ENCODE results near the gene ZNF200.

- TF ChIP-seq, protein P1, sequence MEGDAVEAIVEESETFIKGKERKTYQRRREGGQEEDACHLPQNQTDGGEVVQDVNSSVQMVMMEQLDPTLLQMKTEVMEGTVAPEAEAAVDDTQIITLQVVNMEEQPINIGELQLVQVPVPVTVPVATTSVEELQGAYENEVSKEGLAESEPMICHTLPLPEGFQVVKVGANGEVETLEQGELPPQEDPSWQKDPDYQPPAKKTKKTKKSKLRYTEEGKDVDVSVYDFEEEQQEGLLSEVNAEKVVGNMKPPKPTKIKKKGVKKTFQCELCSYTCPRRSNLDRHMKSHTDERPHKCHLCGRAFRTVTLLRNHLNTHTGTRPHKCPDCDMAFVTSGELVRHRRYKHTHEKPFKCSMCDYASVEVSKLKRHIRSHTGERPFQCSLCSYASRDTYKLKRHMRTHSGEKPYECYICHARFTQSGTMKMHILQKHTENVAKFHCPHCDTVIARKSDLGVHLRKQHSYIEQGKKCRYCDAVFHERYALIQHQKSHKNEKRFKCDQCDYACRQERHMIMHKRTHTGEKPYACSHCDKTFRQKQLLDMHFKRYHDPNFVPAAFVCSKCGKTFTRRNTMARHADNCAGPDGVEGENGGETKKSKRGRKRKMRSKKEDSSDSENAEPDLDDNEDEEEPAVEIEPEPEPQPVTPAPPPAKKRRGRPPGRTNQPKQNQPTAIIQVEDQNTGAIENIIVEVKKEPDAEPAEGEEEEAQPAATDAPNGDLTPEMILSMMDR (IDR thresholded peaks at IDR 0.05; ENCODE audit: low read length), result no peak
- TF ChIP-seq EZH2phosphoT487 (IDR thresholded peaks at IDR 0.05; ENCODE audit: low read length), result no peak
These were observed 27.6 kb downstream of the ZNF200 start for GRCh38 chr16:3207086-3207953.
